ENCODE measurements around the gene COG7.

COG7 gene

DNA sequence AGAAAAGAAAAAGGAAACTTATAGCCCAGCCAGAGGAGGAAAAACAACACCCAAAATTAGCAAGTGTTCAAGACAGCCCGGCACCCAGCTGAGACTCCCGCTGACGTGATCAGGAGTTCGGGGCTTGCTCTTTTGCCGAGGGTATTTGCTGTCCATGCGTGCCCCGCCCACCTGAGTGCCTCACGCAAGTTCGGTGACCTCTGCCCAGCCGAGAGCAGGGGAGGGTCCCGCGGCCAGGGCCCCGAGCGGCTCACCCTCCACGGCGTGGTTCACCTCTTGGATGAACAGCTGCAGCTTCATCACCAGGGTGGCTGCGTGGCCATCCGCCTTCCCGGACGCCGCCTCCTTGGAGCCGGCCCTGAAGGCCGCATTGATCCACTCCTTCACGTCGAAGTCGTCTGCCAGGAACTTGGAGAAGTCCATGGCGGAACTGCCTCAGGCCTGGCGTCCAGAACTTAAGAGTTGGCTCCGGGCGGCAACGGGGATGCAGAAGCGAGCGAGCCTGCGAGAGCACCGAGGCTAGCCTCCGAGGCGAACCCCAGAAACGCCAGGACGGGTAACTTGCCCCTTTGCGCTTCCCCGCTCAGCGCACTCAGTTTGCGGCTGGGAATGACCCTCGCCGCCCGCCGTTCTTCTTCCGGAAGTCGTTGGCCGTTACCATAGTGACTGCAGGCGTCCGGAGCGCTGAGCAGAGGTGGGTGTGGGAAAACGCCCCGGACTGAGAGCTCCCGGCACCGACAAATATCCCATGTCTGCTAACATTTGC is at the start of gene COG7:
Gene COG7 (minus strand): TSS at position 618 of the 766 bp plus-strand sequence. CDS start 195 bp downstream, at position 423.
- Histone ChIP-seq H3K27ac (peak within 1 kb of the TSS; percentile 47), H3K36me3 (ENCODE audit: insufficient read depth) (no peaks in the 10 kb centered on the region), H3K9ac (peak within 1 kb of the TSS; percentile 67), H3K4me3 (IDR thresholded peaks at IDR 0.05; ENCODE audit: insufficient read depth, low read depth, low read length) (peak within 1 kb of the TSS; percentile 40), H2AFZ (ENCODE audit: low read depth) (peak within 1 kb of the TSS; percentile 96), H3K27me3 (ENCODE audit: insufficient read depth, low read depth) (no peaks in the 10 kb centered on the region), H3K79me2 (ENCODE audit: insufficient read depth, low read depth) (peaks cover 9% of the 10 kb centered on the region; the same call in 1 of the 2 replicates), H3K4me1 (ENCODE audit: low read depth, poor library complexity, severe bottlenecking) (peaks cover 12% of the 10 kb centered on the region), H3K4me2 (peak within 1 kb of the TSS; percentile 83), H4K20me1 (ENCODE audit: insufficient read depth) (no peaks in the 10 kb centered on the region)
- TF ChIP-seq, protein P1, sequence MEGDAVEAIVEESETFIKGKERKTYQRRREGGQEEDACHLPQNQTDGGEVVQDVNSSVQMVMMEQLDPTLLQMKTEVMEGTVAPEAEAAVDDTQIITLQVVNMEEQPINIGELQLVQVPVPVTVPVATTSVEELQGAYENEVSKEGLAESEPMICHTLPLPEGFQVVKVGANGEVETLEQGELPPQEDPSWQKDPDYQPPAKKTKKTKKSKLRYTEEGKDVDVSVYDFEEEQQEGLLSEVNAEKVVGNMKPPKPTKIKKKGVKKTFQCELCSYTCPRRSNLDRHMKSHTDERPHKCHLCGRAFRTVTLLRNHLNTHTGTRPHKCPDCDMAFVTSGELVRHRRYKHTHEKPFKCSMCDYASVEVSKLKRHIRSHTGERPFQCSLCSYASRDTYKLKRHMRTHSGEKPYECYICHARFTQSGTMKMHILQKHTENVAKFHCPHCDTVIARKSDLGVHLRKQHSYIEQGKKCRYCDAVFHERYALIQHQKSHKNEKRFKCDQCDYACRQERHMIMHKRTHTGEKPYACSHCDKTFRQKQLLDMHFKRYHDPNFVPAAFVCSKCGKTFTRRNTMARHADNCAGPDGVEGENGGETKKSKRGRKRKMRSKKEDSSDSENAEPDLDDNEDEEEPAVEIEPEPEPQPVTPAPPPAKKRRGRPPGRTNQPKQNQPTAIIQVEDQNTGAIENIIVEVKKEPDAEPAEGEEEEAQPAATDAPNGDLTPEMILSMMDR (conservative IDR thresholded peaks at IDR 0.05; ENCODE audit: low read depth, low read length), result no peak

DNA sequence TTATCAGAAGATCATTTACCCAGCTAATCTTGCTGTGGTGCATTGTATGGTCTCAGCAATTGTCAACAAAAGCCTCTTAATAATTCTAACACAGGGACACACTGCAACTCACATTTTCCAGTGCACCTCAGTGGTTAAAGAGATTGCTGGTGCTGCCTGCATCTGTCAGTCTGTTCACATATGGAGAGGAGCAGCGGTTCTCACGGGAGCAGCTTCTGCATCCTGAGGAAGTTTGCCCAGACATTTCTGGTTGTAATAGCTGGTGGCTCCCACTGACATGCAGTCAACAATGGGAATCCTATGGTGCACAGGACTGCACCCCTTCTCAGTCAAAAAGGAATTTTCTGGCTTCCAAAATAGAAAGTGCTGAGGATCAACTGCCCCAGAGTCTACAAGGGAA is 49.5 kb upstream of the COG7 start:
- TF ChIP-seq, protein P1 (conservative IDR thresholded peaks at IDR 0.05; ENCODE audit: low read depth, low read length), result no peak
- Histone ChIP-seq H3K36me3 (ENCODE audit: insufficient read depth) (no peaks in the 10 kb centered on the region), H2AFZ (ENCODE audit: low read depth) (no peak overlapping the region), H3K4me3 (IDR thresholded peaks at IDR 0.05; ENCODE audit: insufficient read depth, low read depth, low read length) (no peak overlapping the region), H3K79me2 (ENCODE audit: insufficient read depth, low read depth) (peaks cover 99% of the 10 kb centered on the region), H3K4me2 (no peak overlapping the region), H3K27ac (no peak overlapping the region), H4K20me1 (ENCODE audit: insufficient read depth) (peaks cover 23% of the 10 kb centered on the region), H3K27me3 (ENCODE audit: insufficient read depth, low read depth) (no peaks in the 10 kb centered on the region), H3K4me1 (ENCODE audit: low read depth, poor library complexity, severe bottlenecking) (peaks cover 36% of the 10 kb centered on the region), H3K9ac (no peak overlapping the region)

DNA sequence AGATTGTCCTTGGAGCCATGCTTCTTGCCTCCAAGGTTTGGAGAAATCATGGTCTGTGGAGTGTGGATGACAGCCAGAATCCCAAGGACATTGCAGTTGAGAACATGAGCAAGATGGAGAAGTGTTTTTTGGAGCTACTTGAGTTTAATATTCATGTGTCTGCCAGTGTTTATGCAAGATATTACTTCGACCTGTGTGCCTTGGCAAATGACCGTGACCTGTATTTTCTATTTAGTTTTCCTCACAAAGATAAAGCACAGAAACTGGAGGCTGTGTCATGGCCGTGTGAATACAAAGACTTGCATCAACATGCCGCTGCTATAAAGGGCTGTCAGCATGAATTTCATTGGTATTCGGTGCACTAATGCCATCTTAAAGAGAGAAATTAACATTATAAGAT is 48.3 kb upstream of the COG7 start:
- H3K27me3 ChIP-seq (ENCODE audit: insufficient read depth, low read depth), result no peaks in the 10 kb centered on the region
- no peak overlapping the region for H3K4me2 ChIP-seq
- TF ChIP-seq, protein P1 (conservative IDR thresholded peaks at IDR 0.05; ENCODE audit: low read depth, low read length), result no peak
- no peak overlapping the region for H2AFZ ChIP-seq (ENCODE audit: low read depth)
- no peak overlapping the region for H3K27ac ChIP-seq
- H3K4me3 ChIP-seq (IDR thresholded peaks at IDR 0.05; ENCODE audit: insufficient read depth, low read depth, low read length), result no peak overlapping the region
- peaks cover 15% of the 10 kb centered on the region; the same call in 1 of the 2 replicates for H4K20me1 ChIP-seq (ENCODE audit: insufficient read depth)
- peaks cover 26% of the 10 kb centered on the region for H3K4me1 ChIP-seq (ENCODE audit: low read depth, poor library complexity, severe bottlenecking)
- H3K9ac ChIP-seq, result no peak overlapping the region
- H3K36me3 ChIP-seq (ENCODE audit: insufficient read depth), result no peaks in the 10 kb centered on the region
- H3K79me2 ChIP-seq (ENCODE audit: insufficient read depth, low read depth), result peaks cover 95% of the 10 kb centered on the region

DNA sequence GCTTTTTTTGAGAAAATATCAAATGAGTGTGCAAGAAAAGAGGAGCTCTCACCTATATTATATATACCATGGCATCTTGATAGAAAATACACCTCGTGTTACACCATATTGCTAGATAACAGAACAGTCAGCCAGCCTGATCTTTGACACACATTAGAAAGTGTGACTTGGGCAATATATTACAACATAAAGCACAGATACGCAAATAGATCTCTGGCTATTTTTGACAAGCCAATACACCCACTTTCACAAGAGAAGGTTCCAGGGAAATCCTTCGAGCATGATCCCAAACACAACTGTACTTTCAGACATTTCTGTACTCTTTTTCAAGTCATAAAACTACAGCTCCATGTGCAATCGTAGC is 47.9 kb upstream of the COG7 start:
- Histone ChIP-seq H3K27ac (no peak overlapping the region), H3K4me3 (IDR thresholded peaks at IDR 0.05; ENCODE audit: insufficient read depth, low read depth, low read length) (no peak overlapping the region), H4K20me1 (ENCODE audit: insufficient read depth) (peaks cover 15% of the 10 kb centered on the region; the same call in 1 of the 2 replicates), H3K9ac (no peak overlapping the region), H2AFZ (ENCODE audit: low read depth) (no peak overlapping the region), H3K4me2 (no peak overlapping the region), H3K79me2 (ENCODE audit: insufficient read depth, low read depth) (peaks cover 95% of the 10 kb centered on the region), H3K4me1 (ENCODE audit: low read depth, poor library complexity, severe bottlenecking) (peaks cover 22% of the 10 kb centered on the region), H3K36me3 (ENCODE audit: insufficient read depth) (peaks cover 2% of the 10 kb centered on the region; the same call in 1 of the 2 replicates), H3K27me3 (ENCODE audit: insufficient read depth, low read depth) (no peaks in the 10 kb centered on the region)
- TF ChIP-seq, protein P1 (conservative IDR thresholded peaks at IDR 0.05; ENCODE audit: low read depth, low read length), result no peak
